GM23248 (cell line): ENCODE data around the gene GPS1. TPM values are rescaled to one million over a fixed set of nuclear protein-coding genes. Genes with fewer than 3 reads are reported as not detected.

Source experiments
- DNase-seq: peaks from one replicate; pipeline ENCODE4 v3.0.0-alpha.2; 2015
- H2AFZ ChIP-seq: fragments of 200-600 bp; sonication (generic); 2 replicates; pipeline ENCODE4 v1.6.1; 2016; ENCODE audit warnings: antibody characterized with exemption
- H3F3A ChIP-seq: fragments of 200-600 bp; sonication (generic); 2 replicates; pipeline ENCODE4 v1.6.1; 2016; ENCODE audit warnings: mild to moderate bottlenecking, antibody characterized with exemption, mixed run types; ENCODE audit not compliant: insufficient read depth
- H3K27ac ChIP-seq: fragments of 200-600 bp; sonication (generic); 2 replicates; pipeline ENCODE4 v1.5.1; 2016; ENCODE audit warnings: mild to moderate bottlenecking
- H3K27me3 ChIP-seq: fragments of 200-600 bp; sonication (generic); replicated peaks from 2 replicates; pipeline ENCODE4 v1.6.1; 2016; ENCODE audit warnings: mild to moderate bottlenecking; ENCODE audit not compliant: insufficient read depth
- H3K36me3 ChIP-seq: fragments of 200-600 bp; sonication (generic); 2 replicates; pipeline ENCODE4 v1.6.1; 2016; ENCODE audit warnings: low read depth, mild to moderate bottlenecking
- H3K4me1 ChIP-seq: fragments of 200-600 bp; sonication (generic); 2 replicates; pipeline ENCODE4 v1.6.1; 2016; ENCODE audit warnings: mild to moderate bottlenecking; ENCODE audit not compliant: insufficient read depth
- H3K4me2 ChIP-seq: fragments of 200-600 bp; sonication (generic); one replicate; pipeline ENCODE4 v1.6.1; 2016; ENCODE audit warnings: mild to moderate bottlenecking; ENCODE audit not compliant: unreplicated experiment
- H3K4me3 ChIP-seq: fragments of 200-600 bp; sonication (generic); 2 replicates; pipeline ENCODE4 v1.5.1; 2016; ENCODE audit warnings: mild to moderate bottlenecking
- H3K79me2 ChIP-seq: fragments of 200-600 bp; sonication (generic); 2 replicates; pipeline ENCODE4 v1.6.1; 2016; ENCODE audit warnings: mild to moderate bottlenecking; ENCODE audit not compliant: insufficient read depth
- H3K9ac ChIP-seq: fragments of 200-600 bp; sonication (generic); 2 replicates; pipeline ENCODE4 v1.6.1; 2016; ENCODE audit warnings: mild to moderate bottlenecking
- H3K9me2 ChIP-seq: fragments of 200-600 bp; sonication (generic); 2 replicates; pipeline ENCODE4 v1.6.1; 2016; ENCODE audit warnings: mixed run types, mild to moderate bottlenecking, moderate library complexity; ENCODE audit not compliant: insufficient read depth
- H3K9me3 ChIP-seq: fragments of 200-600 bp; sonication (generic); one replicate; pipeline ENCODE4 v1.6.1; 2017; ENCODE audit warnings: low read depth
- H4K20me1 ChIP-seq: fragments of 200-600 bp; sonication (generic); 2 replicates; pipeline ENCODE4 v1.6.0; 2016; ENCODE audit not compliant: insufficient read depth
- EZH2 ChIP-seq: fragments of 200-600 bp; sonication (generic); IDR thresholded peaks from 2 replicates; pipeline ENCODE4 v1.6.1; 2018; ENCODE audit warnings: antibody characterized with exemption, mild to moderate bottlenecking; ENCODE audit not compliant: insufficient read depth, poor library complexity, severe bottlenecking
- EZH2phosphoT487 ChIP-seq: fragments of 200-600 bp; sonication (generic); IDR thresholded peaks from 2 replicates; pipeline ENCODE4 v1.6.1; 2018; ENCODE audit warnings: antibody characterized with exemption, moderate library complexity, mild to moderate bottlenecking, low read depth; ENCODE audit not compliant: insufficient read depth
- WGBS, 2 experiments: methylation state at CpG; one replicate each; pipeline ENCODE4 v1.1.6; 2015 to 2017; ENCODE audit warnings: low lambda C conversion rate in 2 of 2, low coverage in 1 of 2; ENCODE audit errors: missing lambda C conversion rate in 2 of 2; 5-methylcytosine and 5-hydroxymethylcytosine counted together
- in situ Hi-C: fragments of 300-500 bp; cut with MboI; formaldehyde crosslinking; loops from 2 replicates; pipeline ENCODE4 v1.15.0; 2020
- polyA plus RNA-seq: library from polyadenylated mRNA; unstranded; fragments of >200 nt; fragmentation: Nextera tagmentation; extraction: Ambion mirVana; gene quantifications from 2 replicates; pipeline ENCODE4 v1.2.1, GENCODE V29; 2016
- total RNA-seq: library from RNA; depleted of rRNA; stranded (reverse); fragments of >200 nt; shearing (Covaris generic); gene quantifications from 2 replicates; pipeline ENCODE4 v1.2.3, GENCODE V29; 2014

Gene GPS1
- total and polyA plus RNA-seq, 2 experiments from 2014 or later = 104 to 130 TPM

DNA sequence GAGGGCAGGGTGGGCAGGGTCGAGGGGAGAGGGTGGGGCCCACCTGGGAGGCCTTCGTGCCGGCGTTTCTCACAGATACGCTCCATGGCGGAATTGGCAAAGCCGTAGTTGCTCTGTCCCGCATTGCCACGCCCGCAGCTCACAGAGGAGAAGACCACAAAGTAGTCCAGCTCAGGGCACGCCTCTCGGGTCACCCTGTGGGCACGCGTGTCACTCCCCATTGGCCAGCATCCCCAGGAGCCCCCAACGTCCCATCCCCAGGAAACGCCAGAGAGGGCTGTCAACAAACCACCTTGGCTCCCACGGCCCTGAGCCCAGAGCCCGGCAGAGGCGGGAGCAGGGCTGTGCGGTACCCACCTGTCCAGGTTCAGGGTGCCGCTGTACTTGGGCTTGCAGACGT, 30.3 kb downstream of the GPS1 start:
- in situ Hi-C loops = no loop called here
- Histone ChIP-seq H2AFZ (no peak overlapping the region), H3K9me3 (no peaks in the 10 kb centered on the region)

GRCh38 chr17:82082456-82082855, 30.8 kb downstream of the GPS1 start:
- Histone ChIP-seq H4K20me1 (no peaks in the 10 kb centered on the region), H3K27me3 (no peaks in the 10 kb centered on the region), H3K4me3 (no peak overlapping the region), H3K9me2 (no peaks in the 10 kb centered on the region), H3K4me2 (no peak overlapping the region), H2AFZ (no peak overlapping the region), H3K79me2 (no peaks in the 10 kb centered on the region), H3K9ac (no peak overlapping the region), H3K9me3 (no peaks in the 10 kb centered on the region), H3K27ac (no peak overlapping the region), H3K4me1 (no peaks in the 10 kb centered on the region), H3K36me3 (no peaks in the 10 kb centered on the region), H3F3A (no peaks in the 10 kb centered on the region)
- TF ChIP-seq EZH2 = no peak
- no peak for TF ChIP-seq EZH2phosphoT487
- 93 to 94% methylated on average over 16 to 19 of the region's 19 CpGs for WGBS, 2 experiments
- no peak for DNase-seq
- in situ Hi-C loops = no loop called here

More for the DNA sequence above, 30.3 kb downstream of the GPS1 start:
- Histone ChIP-seq H3K27ac (no peak overlapping the region), H3K27me3 (no peaks in the 10 kb centered on the region), H3K9me2 (no peaks in the 10 kb centered on the region), H3K79me2 (no peaks in the 10 kb centered on the region), H3K4me3 (no peak overlapping the region), H4K20me1 (no peaks in the 10 kb centered on the region), H3K36me3 (no peaks in the 10 kb centered on the region), H3K9ac (no peak overlapping the region), H3K4me2 (no peak overlapping the region), H3F3A (no peaks in the 10 kb centered on the region), H3K4me1 (no peaks in the 10 kb centered on the region)
- no peak for DNase-seq
- TF ChIP-seq EZH2phosphoT487 (no peak), EZH2 (no peak)
- WGBS, 2 experiments = 95 to 96% methylated on average over 14 to 22 of the region's 22 CpGs

GRCh38 chr17:82083009-82083408, 31.3 kb downstream of the GPS1 start:
- Histone ChIP-seq H3K36me3 (no peaks in the 10 kb centered on the region), H3K9me2 (no peaks in the 10 kb centered on the region), H3F3A (no peaks in the 10 kb centered on the region), H4K20me1 (no peaks in the 10 kb centered on the region), H3K4me3 (no peak overlapping the region), H3K9me3 (no peaks in the 10 kb centered on the region), H3K9ac (no peak overlapping the region), H3K4me2 (no peak overlapping the region), H3K27me3 (no peaks in the 10 kb centered on the region), H3K27ac (no peak overlapping the region), H2AFZ (no peak overlapping the region), H3K4me1 (no peaks in the 10 kb centered on the region), H3K79me2 (no peaks in the 10 kb centered on the region)
- WGBS, 2 experiments = 96 to 97% methylated on average over 16 to 24 of the region's 24 CpGs
- in situ Hi-C loops = no loop called here
- TF ChIP-seq EZH2 (no peak), EZH2phosphoT487 (no peak)
- no peak for DNase-seq

DNA sequence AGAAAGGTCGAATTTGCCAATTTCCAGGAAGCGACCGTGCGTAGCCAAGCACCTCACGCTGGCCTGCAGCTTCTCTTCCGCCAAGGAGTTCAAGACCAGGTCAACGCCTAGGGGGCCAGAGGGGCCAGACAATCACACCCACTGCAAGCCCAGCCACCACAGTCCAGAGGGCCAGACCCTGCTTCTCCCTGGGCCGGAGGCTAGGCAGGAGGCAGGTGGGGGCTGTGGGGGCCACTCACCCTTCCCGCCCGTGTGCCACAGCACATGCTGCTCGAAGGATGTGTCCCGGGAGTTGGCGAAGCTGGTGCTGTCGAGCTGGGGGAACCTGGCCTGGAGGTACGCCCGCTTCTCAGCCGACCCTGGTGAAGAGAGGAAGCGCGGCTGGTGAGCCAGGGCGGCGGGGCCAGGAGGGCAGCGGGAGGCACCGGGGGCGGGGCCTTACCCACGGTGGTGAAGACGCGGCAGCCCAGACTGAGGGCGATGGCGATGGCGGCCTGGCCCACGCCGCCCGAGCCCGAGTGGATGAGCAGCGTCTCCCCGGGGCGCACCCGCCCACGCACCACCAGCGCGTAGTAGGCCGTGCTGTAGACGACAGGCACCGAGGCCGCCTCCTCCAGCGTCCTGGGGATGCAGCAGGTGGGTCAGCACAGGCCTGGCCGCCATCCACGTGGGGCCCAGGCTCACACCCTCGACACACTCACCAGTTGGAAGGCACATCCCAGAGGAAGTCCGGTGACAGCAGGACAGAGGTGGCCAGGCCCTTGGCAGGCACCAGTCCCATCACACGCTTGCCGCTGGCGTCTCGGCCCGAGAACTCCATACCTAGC, 32.0 kb downstream of the GPS1 start:
- no peak for TF ChIP-seq EZH2
- TF ChIP-seq EZH2phosphoT487 = no peak
- Histone ChIP-seq H3K4me2 (no peak overlapping the region), H3K4me1 (no peaks in the 10 kb centered on the region), H3K27ac (no peak overlapping the region), H3F3A (no peaks in the 10 kb centered on the region), H3K9me3 (no peaks in the 10 kb centered on the region), H3K4me3 (no peak overlapping the region), H3K27me3 (no peaks in the 10 kb centered on the region), H4K20me1 (no peaks in the 10 kb centered on the region), H3K9ac (no peak overlapping the region), H2AFZ (no peak overlapping the region), H3K36me3 (no peaks in the 10 kb centered on the region), H3K79me2 (no peaks in the 10 kb centered on the region), H3K9me2 (no peaks in the 10 kb centered on the region)
- 93 to 94% methylated on average over 42 to 55 of the region's 55 CpGs for WGBS, 2 experiments
- in situ Hi-C loops = no loop called here
- DNase-seq = no peak
